Breast epithelium (tissue), 4 donors: ENCODE results near the gene VSIG10L2. TPM values are rescaled to one million over a fixed set of nuclear protein-coding genes. Genes with fewer than 3 reads are reported as not detected.

Experiments used
- DNase-seq, 2 donors: peaks; one replicate each; pipeline ENCODE4 v3.0.0-alpha.2; 2019; ENCODE audit warnings: low spot score in 2 of 2
- H3K27ac ChIP-seq, 2 donors: fragments of 200-600 bp; sonication (generic) in 1 of 2; one replicate each; pipeline ENCODE4 v1.5.1; 2016 to 2019; ENCODE audit warnings: mild to moderate bottlenecking in 1 of 2
- H3K27me3 ChIP-seq, 2 donors: fragments of 200-600 bp; sonication (generic) in 1 of 2; one replicate each; pipeline versions ENCODE4 v1.5.1 to v1.6.0; 2017 to 2019; ENCODE audit warnings: control low read depth in 1 of 2, mild to moderate bottlenecking in 1 of 2
- H3K36me3 ChIP-seq: fragments of 200-600 bp; one replicate; pipeline ENCODE4 v1.5.1; 2019
- H3K4me1 ChIP-seq, 2 donors: fragments of 200-600 bp; sonication (generic); one replicate each; pipeline ENCODE4 v1.5.1; 2016 to 2019; ENCODE audit warnings: control low read depth in 1 of 2
- H3K4me3 ChIP-seq, 3 donors: fragments of 200-600 bp; sonication (generic); 1 replicate in 2 of 3; 2 replicates in 1 of 3; pipeline ENCODE4 v1.5.1; 2016 to 2019; ENCODE audit warnings: mild to moderate bottlenecking in 3 of 3, moderate library complexity in 2 of 3
- H3K9me3 ChIP-seq, 2 donors: fragments of 200-600 bp; sonication (generic) in 1 of 2; one replicate each; pipeline ENCODE4 v1.5.1; 2016 to 2019; ENCODE audit warnings: control low read depth in 1 of 2
- CTCF ChIP-seq, 3 donors: fragments of 450-650 bp; IDR thresholded peaks; one replicate each; pipeline ENCODE4 v1.5.1; 2016 to 2017; ENCODE audit warnings: antibody characterized with exemption in 3 of 3, mild to moderate bottlenecking in 3 of 3, moderate library complexity in 3 of 3
- POLR2A ChIP-seq: fragments of 450-650 bp; IDR thresholded peaks from one replicate; pipeline ENCODE4 v1.6.1; 2016; ENCODE audit warnings: antibody characterized with exemption, mild to moderate bottlenecking, moderate library complexity
- POLR2AphosphoS5 ChIP-seq, 3 donors: sonication (generic); formaldehyde crosslinking; IDR thresholded peaks; one replicate each; pipeline ENCODE4 v1.6.1; 2017; ENCODE audit warnings: antibody characterized with exemption in 3 of 3
- intact Hi-C: fragments of 100-400 bp; cut with DNase I; formaldehyde crosslinking; loops from one replicate; pipeline ENCODE4 v1.15.1; 2023; ENCODE audit warnings: low total_unique reads
- total RNA-seq, 3 donors: library from RNA; depleted of rRNA; stranded (reverse); fragments of >200 nt; gene quantifications; one replicate each; pipeline ENCODE4 v1.1.0, GENCODE V29; 2016

Gene VSIG10L2
- total RNA-seq, 3 donors from 2014 or later: 3.6 to 4.1 TPM; not detected in 1

GRCh38 chr11:125918140-125918840 is 27.6 kb upstream of the VSIG10L2 start:
- H3K4me3 ChIP-seq: no peak overlapping the region
- intact Hi-C loops: loop anchor here (2.0 kb wide), 1 partner anchor 47 kb away; no protein-coding TSS in a partner anchor
- H3K27ac ChIP-seq: no peak overlapping the region
- DNase-seq: no peak
- H3K9me3 ChIP-seq: no peaks in the 10 kb centered on the region
- H3K36me3 ChIP-seq: no peaks in the 10 kb centered on the region
- no peak for TF ChIP-seq POLR2A
- H3K4me1 ChIP-seq: no peaks in the 10 kb centered on the region
- H3K27me3 ChIP-seq: no peaks in the 10 kb centered on the region

GRCh38 chr11:125921042-125921441 is 24.8 kb upstream of the VSIG10L2 start:
- DNase-seq: no peak
- no peaks in the 10 kb centered on the region for H3K36me3 ChIP-seq
- H3K4me3 ChIP-seq: no peak overlapping the region
- TF ChIP-seq CTCF (IDR thresholded peaks at IDR 0.05) (no peak), POLR2A (no peak), POLR2AphosphoS5 (IDR thresholded peaks at IDR 0.05) (no peak)
- H3K27ac ChIP-seq: no peak overlapping the region
- H3K4me1 ChIP-seq: no peaks in the 10 kb centered on the region
- intact Hi-C loops: no loop called here
- H3K27me3 ChIP-seq: no peaks in the 10 kb centered on the region
- H3K9me3 ChIP-seq: no peaks in the 10 kb centered on the region

GRCh38 chr11:125922156-125922555 is 23.7 kb upstream of the VSIG10L2 start:
- TF ChIP-seq POLR2A (no peak), CTCF (IDR thresholded peaks at IDR 0.05) (no peak), POLR2AphosphoS5 (IDR thresholded peaks at IDR 0.05) (no peak)
- intact Hi-C loops: no loop called here
- DNase-seq: no peak
- no peak overlapping the region for H3K4me3 ChIP-seq
- H3K36me3 ChIP-seq: no peaks in the 10 kb centered on the region
- H3K27ac ChIP-seq: no peak overlapping the region
- no peaks in the 10 kb centered on the region for H3K27me3 ChIP-seq
- no peaks in the 10 kb centered on the region for H3K9me3 ChIP-seq
- H3K4me1 ChIP-seq: no peaks in the 10 kb centered on the region

- peak in 1 of 2 donors; percentile 48 for DNase-seq
- intact Hi-C loops: no loop called here
These were observed 22.7 kb upstream of the VSIG10L2 start for GRCh38 chr11:125923012-125923579.

GRCh38 chr11:125923633-125924032 is 22.2 kb upstream of the VSIG10L2 start:
- Histone ChIP-seq H3K27ac (no peak overlapping the region), H3K9me3 (no peaks in the 10 kb centered on the region), H3K27me3 (no peaks in the 10 kb centered on the region), H3K4me3 (no peak overlapping the region), H3K36me3 (no peaks in the 10 kb centered on the region), H3K4me1 (no peaks in the 10 kb centered on the region)
- intact Hi-C loops: no loop called here
- DNase-seq: no peak
- TF ChIP-seq CTCF (IDR thresholded peaks at IDR 0.05) (no peak), POLR2AphosphoS5 (IDR thresholded peaks at IDR 0.05) (no peak), POLR2A (no peak)

More at GRCh38 chr11:125923012-125923579, 22.7 kb upstream of the VSIG10L2 start:
- TF ChIP-seq POLR2A (no peak), POLR2AphosphoS5 (IDR thresholded peaks at IDR 0.05) (no peak), CTCF (IDR thresholded peaks at IDR 0.05) (peak; percentile 32 to 81 (median 73))
- Histone ChIP-seq H3K4me1 (no peaks in the 10 kb centered on the region), H3K27ac (no peak overlapping the region), H3K4me3 (no peak overlapping the region), H3K27me3 (no peaks in the 10 kb centered on the region), H3K9me3 (no peaks in the 10 kb centered on the region), H3K36me3 (no peaks in the 10 kb centered on the region)
